Measurements from ENCODE around the gene HSD3B2.

GRCh38 chr1:119385650-119386049 is 29.3 kb upstream of the HSD3B2 start:
- TF ChIP-seq CTCF (IDR thresholded peaks at IDR 0.05) (no peak), SP1 (CRISPR knock-in tag; conservative IDR thresholded peaks at IDR 0.05) (no peak), JUN (CRISPR knock-in tag; IDR thresholded peaks at IDR 0.05) (no peak)

All from WTC11 (cell line).